HFFc6 (cell line): ENCODE measurements around the gene PNPLA3. TPM values are rescaled to one million over a fixed set of nuclear protein-coding genes. Genes with fewer than 3 reads are reported as not detected.
A peak's percentile ranks its signal among the peaks of the same experiment; 100 is the strongest.

Experiments used
- DNase-seq: peaks from one replicate; pipeline ENCODE4 v3.0.0-alpha.2; 2018
- H3K27ac Mint-ChIP-seq: 2 replicates; pipeline ENCODE4 v1.8.0; 2020; ENCODE audit warnings: mild to moderate bottlenecking, mixed read lengths
- H3K27me3 Mint-ChIP-seq: 2 replicates; pipeline ENCODE4 v1.8.0; 2021; ENCODE audit warnings: mild to moderate bottlenecking, moderate library complexity, mixed read lengths; ENCODE audit not compliant: insufficient read depth
- H3K36me3 Mint-ChIP-seq: 2 replicates; pipeline ENCODE4 v1.8.0; 2021; ENCODE audit warnings: low read depth, mixed read lengths
- H3K4me1 Mint-ChIP-seq: 2 replicates; pipeline ENCODE4 v1.8.0; 2020; ENCODE audit warnings: low read depth, mixed read lengths
- H3K4me3 Mint-ChIP-seq: 2 replicates; pipeline ENCODE4 v1.8.0; 2020; ENCODE audit warnings: mild to moderate bottlenecking, moderate library complexity, mixed read lengths
- H3K9me3 Mint-ChIP-seq: 2 replicates; pipeline ENCODE4 v1.8.0; 2020; ENCODE audit warnings: mild to moderate bottlenecking, mixed read lengths
- total RNA-seq, 6 experiments: library from RNA; stranded (reverse); fragmentation: NEBNext Ultra II Directional; extraction: Animal tissue kit (Norgen Biotek cat#: 25700); gene quantifications; 2 replicates in 1 of 6; 3 replicates in 5 of 6; pipeline ENCODE4 v1.2.3, GENCODE V29; 2021
- TF ChIP-seq, protein P1 (sequence below): fragments of 200-600 bp; sonication (generic); IDR thresholded peaks from 2 replicates; pipeline ENCODE4 v1.5.0; 2021; ENCODE audit warnings: antibody characterized with exemption, mild to moderate bottlenecking

The PNPLA3 gene
- total RNA-seq, 6 experiments from 2014 or later, result 3.0 to 6.5 (median 3.4) TPM

DNA sequence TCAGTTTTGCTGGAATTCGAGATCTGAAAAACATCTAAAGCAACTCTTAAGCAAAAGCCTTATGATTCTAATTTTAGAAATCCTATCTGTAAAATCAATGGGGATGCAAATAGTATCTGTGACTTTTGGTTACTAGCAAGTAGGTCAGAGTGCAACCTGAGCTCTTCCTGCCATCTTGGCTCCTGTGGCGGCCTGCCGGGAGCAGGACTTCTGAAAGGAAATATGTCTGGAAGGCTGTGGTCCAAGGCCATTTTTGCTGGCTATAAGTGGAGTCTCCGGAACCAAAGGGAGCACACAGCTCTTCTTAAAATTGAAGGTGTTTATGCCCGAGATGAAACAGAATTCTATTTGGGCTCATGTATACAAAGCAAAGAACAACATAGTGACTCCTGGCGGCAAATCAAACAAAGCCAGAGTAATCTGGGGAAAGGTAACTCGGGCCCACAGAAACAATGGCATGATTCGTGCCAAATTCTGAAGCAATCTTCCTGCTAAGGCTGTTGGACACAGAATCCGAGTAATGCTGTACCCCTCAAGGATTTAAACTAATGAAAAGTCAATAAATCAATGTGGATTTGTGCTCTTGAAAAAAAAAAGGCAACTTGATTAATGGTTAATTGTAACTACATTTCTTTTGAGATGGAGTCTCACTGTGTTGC is 33.3 kb downstream of the PNPLA3 start:
- Mint-ChIP-seq H3K4me1 (peaks cover 32% of the 10 kb centered on the region), H3K27me3 (peaks cover 2% of the 10 kb centered on the region; the same call in 1 of the 2 replicates), H3K4me3 (peak overlapping the region; percentile 96), H3K9me3 (no peaks in the 10 kb centered on the region), H3K27ac (peak overlapping the region; percentile 89; the same call in 1 of the 2 replicates), H3K36me3 (peaks cover 12% of the 10 kb centered on the region)
- TF ChIP-seq, protein P1, sequence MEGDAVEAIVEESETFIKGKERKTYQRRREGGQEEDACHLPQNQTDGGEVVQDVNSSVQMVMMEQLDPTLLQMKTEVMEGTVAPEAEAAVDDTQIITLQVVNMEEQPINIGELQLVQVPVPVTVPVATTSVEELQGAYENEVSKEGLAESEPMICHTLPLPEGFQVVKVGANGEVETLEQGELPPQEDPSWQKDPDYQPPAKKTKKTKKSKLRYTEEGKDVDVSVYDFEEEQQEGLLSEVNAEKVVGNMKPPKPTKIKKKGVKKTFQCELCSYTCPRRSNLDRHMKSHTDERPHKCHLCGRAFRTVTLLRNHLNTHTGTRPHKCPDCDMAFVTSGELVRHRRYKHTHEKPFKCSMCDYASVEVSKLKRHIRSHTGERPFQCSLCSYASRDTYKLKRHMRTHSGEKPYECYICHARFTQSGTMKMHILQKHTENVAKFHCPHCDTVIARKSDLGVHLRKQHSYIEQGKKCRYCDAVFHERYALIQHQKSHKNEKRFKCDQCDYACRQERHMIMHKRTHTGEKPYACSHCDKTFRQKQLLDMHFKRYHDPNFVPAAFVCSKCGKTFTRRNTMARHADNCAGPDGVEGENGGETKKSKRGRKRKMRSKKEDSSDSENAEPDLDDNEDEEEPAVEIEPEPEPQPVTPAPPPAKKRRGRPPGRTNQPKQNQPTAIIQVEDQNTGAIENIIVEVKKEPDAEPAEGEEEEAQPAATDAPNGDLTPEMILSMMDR, result no peak
- DNase-seq, result no peak

DNA sequence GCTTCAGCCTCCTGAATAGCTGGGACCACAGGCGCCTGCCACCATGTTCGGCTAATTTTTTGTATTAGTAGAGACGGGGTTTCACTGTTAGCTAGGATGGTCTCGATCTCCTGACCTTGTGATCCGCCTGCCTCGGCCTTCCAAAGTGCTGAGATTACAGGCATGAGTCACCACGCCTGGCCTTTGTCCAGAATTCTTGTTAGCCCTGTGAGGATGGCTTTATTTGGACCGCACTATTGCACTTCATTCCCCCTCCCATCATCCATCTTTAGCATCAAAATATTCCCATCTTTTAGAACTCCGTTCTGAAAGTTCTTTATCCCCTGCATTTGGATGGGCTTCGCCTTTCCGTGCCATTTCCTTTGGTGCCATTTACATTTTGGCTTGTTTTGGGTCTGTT is 34.3 kb downstream of the PNPLA3 start:
- DNase-seq, result no peak
- peaks cover 32% of the 10 kb centered on the region for H3K4me1 Mint-ChIP-seq
- H3K27me3 Mint-ChIP-seq, result peaks cover 2% of the 10 kb centered on the region; the same call in 1 of the 2 replicates
- peak overlapping the region; percentile 26 for H3K4me3 Mint-ChIP-seq
- no peaks in the 10 kb centered on the region for H3K9me3 Mint-ChIP-seq
- peaks cover 12% of the 10 kb centered on the region for H3K36me3 Mint-ChIP-seq
- TF ChIP-seq, protein P1, result no peak
- H3K27ac Mint-ChIP-seq, result no peak overlapping the region

DNA sequence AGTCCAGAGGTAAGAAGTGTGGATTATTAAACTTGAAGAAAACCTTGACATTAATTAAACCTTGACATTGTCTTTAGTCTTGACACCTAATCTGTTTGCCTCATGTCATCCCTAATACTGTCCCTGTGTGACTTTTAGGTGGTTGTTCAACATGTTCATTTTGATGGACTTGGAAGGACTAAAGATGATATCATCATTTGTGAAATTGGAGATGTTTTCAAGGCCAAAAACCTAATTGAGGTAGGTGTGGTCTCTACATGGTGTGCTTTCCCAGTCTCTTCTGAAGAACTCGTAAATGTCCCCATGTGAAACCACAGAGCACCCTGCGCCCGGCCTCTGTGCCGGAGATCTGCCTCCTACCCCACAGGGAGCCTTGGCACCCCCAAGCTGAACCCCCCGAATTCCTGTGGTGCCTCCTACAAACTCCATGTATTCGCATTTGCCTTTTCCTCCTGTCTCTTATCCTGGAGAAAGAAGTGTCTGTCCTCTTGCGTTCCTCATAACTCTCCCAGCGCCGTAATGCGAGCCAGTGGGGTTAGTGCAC is 40.8 kb downstream of the PNPLA3 start:
- Mint-ChIP-seq H3K4me3 (no peak overlapping the region), H3K36me3 (peaks cover 29% of the 10 kb centered on the region), H3K9me3 (no peaks in the 10 kb centered on the region), H3K27ac (no peak overlapping the region), H3K27me3 (no peaks in the 10 kb centered on the region; the same call in 1 of the 2 replicates), H3K4me1 (no peaks in the 10 kb centered on the region)
- TF ChIP-seq, protein P1, result no peak
- no peak for DNase-seq

DNA sequence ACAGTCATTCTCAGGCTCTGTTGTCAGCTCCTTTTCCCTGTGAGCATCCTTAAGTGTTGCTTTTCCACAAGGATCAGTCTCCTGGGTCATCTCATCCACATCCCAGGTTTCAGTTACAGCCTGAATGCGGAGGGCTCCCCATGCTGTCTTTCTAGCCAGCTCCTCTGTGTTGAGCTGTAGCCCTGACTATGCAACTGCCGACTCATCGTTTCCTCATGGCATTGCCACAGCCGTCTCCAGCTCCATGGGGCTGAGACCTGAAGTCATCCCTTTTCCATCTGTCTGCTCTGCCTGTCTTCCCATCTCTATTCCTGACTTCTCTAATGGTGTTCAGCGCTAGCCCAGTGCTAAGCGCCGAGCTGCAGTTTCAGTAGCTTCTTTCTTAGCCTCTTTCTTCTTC is 43.5 kb downstream of the PNPLA3 start:
- Mint-ChIP-seq H3K27ac (no peak overlapping the region), H3K9me3 (no peaks in the 10 kb centered on the region), H3K4me3 (no peak overlapping the region; the same call in 1 of the 2 replicates), H3K27me3 (no peaks in the 10 kb centered on the region; the same call in 1 of the 2 replicates), H3K36me3 (peaks cover 29% of the 10 kb centered on the region), H3K4me1 (no peaks in the 10 kb centered on the region)
- no peak for DNase-seq
- TF ChIP-seq, protein P1, result no peak

DNA sequence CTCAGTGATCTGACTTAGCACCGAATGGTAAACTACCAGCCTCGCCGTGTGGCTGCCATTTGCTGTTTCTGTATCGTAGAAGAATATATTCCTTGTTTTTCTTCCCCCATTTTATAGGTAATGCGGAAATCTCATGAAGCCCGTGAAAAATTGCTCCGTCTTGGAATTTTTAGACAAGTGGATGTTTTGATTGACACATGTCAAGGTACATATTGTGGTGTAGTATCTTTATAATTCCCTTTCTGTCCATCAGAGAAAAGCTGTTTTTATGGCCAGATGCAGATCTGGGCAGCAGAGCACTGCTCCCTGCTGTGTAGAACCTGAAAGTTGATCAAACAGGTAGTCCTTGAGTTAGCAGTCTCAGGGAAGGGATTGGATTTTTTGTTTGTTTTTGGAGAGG is 45.0 kb downstream of the PNPLA3 start:
- Mint-ChIP-seq H3K4me1 (no peaks in the 10 kb centered on the region), H3K36me3 (peaks cover 29% of the 10 kb centered on the region), H3K9me3 (no peaks in the 10 kb centered on the region), H3K27me3 (no peaks in the 10 kb centered on the region; the same call in 1 of the 2 replicates), H3K4me3 (no peak overlapping the region), H3K27ac (no peak overlapping the region)
- no peak for DNase-seq
- TF ChIP-seq, protein P1, result no peak
